ENCODE data around the gene OR6J1. TPM values are rescaled to one million over a fixed set of nuclear protein-coding genes. Genes with fewer than 3 reads are reported as not detected.

The OR6J1 gene
- polyA plus RNA-seq, 3 donors: 0.16 to 0.33 (median 0.22) TPM

DNA sequence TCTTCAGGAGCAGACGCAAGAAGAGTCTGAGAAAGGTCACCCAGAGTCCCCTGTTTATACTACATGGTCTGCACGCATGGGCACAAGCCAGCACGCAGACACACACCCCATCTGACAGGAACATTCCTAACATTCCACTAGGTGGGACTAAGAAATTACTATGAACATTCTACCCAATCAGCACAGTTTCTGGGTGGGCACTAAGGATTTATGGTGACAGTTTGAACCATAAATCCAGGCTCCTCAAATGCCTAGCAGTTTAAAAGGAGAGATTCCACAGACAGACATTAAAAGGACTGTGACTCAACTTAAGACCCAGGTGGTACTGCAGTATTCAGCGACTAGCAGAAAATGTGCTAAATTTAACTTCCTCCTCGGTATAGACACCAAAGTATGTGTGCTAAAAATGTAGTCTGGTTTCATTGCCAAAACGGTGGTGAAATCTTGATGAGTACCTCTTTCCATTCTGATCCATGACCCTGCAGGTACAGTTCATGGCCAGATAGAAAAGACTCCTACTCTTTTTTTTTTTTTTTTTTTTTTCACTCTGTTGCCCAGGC lies 29.8 kb downstream of the OR6J1 start:
- DNase-seq (ENCODE audit: extremely low read depth in 1 of 11, low read depth in 9 of 11, low spot score in 4 of 11): peak in 10 of 11 donors; percentile 55 to 94 (median 81)

- DNase-seq (ENCODE audit: extremely low read depth in 1 of 11, low read depth in 9 of 11, low spot score in 4 of 11): no peak
Measured at GRCh38 chr14:22613736-22614239, 30.4 kb downstream of the OR6J1 start.

GRCh38 chr14:22613106-22613695 lies 31.0 kb downstream of the OR6J1 start:
- DNase-seq (ENCODE audit: extremely low read depth in 1 of 11, low read depth in 9 of 11, low spot score in 4 of 11): no peak

GRCh38 chr14:22610931-22611330 lies 33.2 kb downstream of the OR6J1 start:
- DNase-seq (ENCODE audit: extremely low read depth in 1 of 11, low read depth in 9 of 11, low spot score in 4 of 11): no peak

DNA sequence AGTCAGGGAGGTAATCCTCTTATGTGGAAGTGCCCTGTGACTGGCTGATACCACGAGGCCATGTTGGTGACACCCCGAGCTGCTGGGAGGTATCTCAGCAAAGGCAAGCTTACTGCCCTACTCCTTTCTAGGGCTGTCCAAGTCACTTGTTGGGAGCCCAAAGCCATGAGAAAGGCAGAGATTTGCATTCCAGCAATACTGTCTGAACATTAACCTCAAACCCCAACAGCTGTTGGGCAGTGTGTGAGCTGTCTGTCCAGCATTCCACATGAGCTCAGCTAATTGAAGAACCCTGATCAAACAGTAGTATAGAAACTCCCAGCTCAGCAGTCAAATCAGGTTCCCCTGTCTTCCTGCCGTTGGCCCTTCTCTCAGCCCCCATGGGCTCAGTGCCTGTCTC lies 36.9 kb downstream of the OR6J1 start:
- DNase-seq (ENCODE audit: extremely low read depth in 1 of 11, low read depth in 9 of 11, low spot score in 4 of 11): no peak

DNA sequence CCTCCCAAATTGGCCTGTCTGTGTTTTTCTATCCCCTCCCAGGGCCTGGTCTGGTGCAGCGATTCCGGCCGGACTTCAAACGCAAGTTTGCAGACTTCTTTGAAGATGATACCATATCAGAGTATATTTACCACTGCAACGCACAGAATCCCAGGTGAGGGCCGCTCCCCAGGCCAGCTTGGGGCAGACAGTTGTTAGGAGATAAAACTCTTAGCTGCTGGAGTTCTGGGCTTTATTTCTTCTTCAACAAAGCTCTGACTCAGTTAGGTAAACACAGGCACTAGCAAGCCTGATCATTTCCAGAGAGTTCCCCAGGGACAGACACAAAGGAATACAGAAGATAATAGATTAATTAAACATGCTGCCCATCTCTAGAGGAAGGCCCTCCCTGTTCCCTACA lies 37.8 kb downstream of the OR6J1 start:
- no peak for DNase-seq (ENCODE audit: extremely low read depth in 1 of 11, low read depth in 9 of 11, low spot score in 4 of 11)

DNA sequence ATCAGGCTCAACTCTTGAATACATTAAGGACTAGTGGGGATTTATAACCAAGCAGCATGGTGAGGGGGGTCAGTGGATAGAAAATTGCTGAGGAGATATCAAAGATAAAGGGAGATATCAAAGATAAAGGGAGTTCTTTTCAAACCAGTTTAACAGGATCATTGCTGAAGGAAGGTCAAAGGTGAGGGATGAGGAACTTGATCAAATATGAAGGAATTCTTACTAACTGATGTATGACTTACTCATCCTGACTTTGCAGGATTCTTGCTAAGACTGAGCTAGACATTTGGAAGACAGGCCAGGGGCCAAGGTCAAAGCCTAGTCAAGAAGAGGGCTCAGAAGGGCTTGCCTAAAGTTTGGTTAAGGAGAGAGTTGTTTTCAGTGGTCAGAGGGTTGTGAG lies 41.3 kb downstream of the OR6J1 start:
- no peak for DNase-seq (ENCODE audit: extremely low read depth in 1 of 11, low read depth in 9 of 11, low spot score in 4 of 11)

DNA sequence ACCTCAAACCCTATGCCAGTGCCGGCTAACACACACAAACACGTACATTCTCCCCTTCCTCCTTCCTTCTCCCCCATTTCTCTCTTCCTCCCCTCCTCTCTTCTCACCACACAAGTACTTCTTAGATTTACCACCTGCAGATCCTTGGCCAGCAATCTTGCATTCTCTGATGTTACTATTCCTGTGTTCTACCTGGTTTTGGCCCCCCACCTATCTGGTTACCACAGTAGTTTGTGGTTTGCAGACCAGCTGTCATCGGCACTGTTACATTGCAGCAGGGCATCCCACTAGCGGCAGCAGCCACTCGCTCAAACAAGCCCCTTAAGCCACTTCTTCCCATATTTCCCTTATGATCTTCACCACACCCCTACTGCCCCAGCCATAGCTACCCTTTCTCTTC lies 42.2 kb downstream of the OR6J1 start:
- no peak for DNase-seq (ENCODE audit: extremely low read depth in 1 of 11, low read depth in 9 of 11, low spot score in 4 of 11)

DNA sequence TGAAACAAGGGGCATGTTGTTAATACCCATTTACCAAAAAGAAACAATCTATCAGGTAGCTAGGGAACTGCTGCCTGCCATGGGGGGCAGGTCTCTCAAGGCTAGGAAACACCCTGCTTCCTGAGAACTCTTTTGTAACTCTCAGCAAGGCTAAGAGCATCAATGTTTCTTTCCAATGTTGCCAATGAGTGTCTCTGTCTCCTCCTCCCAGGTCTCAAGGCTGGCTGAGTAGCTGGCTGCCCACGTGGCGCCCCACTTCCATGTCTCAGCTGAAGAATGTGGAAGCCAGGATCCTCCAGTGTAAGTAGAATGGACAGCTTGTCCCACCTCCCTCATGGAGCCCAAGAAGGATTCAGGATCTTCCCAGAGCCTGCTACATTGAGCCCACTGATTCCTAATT lies 42.7 kb downstream of the OR6J1 start:
- no peak for DNase-seq (ENCODE audit: extremely low read depth in 1 of 11, low read depth in 9 of 11, low spot score in 4 of 11)

- no peak for DNase-seq (ENCODE audit: extremely low read depth in 1 of 11, low read depth in 9 of 11, low spot score in 4 of 11)
Measured at GRCh38 chr14:22600027-22600426, 44.1 kb downstream of the OR6J1 start.

DNA sequence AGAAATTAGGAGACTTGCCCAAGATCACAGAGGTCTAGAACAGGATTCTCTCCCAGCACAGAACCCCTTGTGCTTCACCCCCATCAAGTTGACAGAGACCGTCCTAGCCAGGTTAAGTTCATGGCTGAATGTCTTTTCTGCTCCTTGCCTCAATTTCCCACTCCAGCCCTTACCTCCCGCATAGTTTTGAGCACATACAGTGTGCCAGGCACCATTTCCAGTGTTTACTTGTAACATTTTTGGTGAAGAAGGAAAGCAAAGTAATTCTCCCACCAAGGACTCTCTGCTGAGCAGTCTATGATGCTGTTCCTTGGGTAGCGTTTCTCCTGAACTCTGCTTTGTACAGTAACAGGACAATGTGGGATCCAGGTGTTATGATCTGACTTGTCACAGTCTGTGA lies 44.8 kb downstream of the OR6J1 start:
- DNase-seq (ENCODE audit: extremely low read depth in 1 of 11, low read depth in 9 of 11, low spot score in 4 of 11): no peak

DNA sequence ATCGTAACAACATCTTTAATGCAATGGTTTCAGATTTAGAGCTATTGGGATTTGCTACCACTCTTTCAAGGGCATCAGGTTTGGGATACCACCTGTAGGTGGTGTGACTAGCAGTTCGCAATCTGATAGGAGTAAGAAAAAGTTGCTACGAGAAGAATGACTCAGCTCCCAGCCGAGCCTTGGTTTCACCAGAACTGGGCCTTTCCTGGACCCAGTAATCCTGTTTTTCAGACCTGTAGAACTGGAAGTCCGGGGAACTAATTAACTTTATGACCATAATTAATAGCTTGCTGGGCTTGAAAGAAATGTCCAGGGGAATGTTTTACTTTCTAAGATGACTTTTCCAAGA lies 45.3 kb downstream of the OR6J1 start:
- peak in 9 of 11 donors; percentile 19 to 63 (median 40) for DNase-seq (ENCODE audit: extremely low read depth in 1 of 11, low read depth in 9 of 11, low spot score in 4 of 11)

DNA sequence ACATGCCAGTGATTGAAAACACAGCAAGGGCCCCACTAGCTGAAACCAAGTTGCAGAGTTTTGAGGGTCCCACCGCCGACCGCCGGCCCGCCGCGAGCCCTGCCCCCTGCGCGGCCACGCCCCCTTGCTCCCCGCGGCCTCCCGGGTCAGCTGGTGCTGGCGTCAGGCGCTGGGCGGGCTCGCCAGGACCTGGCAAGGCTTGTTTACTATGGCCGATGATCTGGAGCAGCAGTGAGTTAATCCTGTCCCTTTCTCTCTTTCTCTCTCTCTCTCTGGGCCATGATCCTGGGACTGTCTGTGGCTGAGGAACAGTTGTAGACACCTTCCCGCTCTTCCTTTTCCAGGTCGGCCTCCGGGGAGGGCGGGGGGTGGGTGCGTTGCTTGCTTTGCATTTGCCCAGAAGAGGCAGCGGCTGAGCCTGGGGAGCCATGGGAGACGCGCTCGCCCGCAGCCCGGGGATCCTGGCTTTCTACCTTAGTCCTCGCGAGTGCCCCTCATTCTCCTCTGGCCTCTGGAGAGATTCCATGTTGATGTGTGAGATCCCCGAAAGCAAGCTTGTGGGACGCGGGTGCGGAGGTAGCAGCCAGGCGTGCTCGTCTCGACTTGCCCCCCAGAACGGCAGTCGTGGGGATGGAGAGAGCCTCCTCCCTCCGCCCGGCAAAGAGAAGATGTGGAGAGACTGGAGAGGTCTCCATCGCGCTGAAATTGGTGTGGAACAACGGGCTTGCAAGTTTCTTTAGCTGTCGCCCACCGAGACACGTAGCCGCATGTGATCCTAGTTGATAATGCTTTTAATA lies 45.9 kb downstream of the OR6J1 start, which contains the start of gene ABHD4:
ABHD4 (plus strand) TSS at position 202 of the 797 bp plus-strand sequence; CDS start at position 209, 7 bp downstream.
- DNase-seq (ENCODE audit: extremely low read depth in 1 of 11, low read depth in 9 of 11, low spot score in 4 of 11): peak in 10 of 11 donors; percentile 62 to 78 (median 70)

- peak in 1 of 11 donors; percentile 9 for DNase-seq (ENCODE audit: extremely low read depth in 1 of 11, low read depth in 9 of 11, low spot score in 4 of 11)
Measured at GRCh38 chr14:22597771-22598098, 46.4 kb downstream of the OR6J1 start.

DNA sequence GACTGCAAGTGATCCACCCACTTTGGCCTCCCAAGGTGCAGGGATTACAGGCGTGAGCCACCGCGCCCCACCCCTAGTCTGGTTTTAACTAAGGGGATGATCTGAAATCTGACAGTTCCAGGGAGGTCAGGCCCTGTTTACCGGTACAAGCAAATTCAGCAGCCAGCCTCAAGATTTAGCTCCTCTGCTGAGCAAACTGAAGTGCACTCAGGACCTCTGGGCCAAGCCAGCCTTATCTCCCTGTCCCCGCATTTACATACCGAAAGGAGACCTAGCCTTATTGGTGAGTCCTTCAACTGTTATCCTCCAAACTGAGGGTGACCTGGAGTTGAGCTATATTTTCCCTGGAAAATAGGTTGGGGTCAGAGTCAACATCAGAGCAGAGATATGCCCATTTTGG lies 46.9 kb downstream of the OR6J1 start:
- DNase-seq (ENCODE audit: extremely low read depth in 1 of 11, low read depth in 9 of 11, low spot score in 4 of 11): no peak

GRCh38 chr14:22596354-22596879 lies 47.7 kb downstream of the OR6J1 start:
- no peak for DNase-seq (ENCODE audit: extremely low read depth in 1 of 11, low read depth in 9 of 11, low spot score in 4 of 11)

GRCh38 chr14:22594156-22594716 lies 49.9 kb downstream of the OR6J1 start:
- no peak for DNase-seq (ENCODE audit: extremely low read depth in 1 of 11, low read depth in 9 of 11, low spot score in 4 of 11)

GRCh38 chr14:22593601-22594000 lies 50.6 kb downstream of the OR6J1 start:
- DNase-seq (ENCODE audit: extremely low read depth in 1 of 11, low read depth in 9 of 11, low spot score in 4 of 11): no peak

DNA sequence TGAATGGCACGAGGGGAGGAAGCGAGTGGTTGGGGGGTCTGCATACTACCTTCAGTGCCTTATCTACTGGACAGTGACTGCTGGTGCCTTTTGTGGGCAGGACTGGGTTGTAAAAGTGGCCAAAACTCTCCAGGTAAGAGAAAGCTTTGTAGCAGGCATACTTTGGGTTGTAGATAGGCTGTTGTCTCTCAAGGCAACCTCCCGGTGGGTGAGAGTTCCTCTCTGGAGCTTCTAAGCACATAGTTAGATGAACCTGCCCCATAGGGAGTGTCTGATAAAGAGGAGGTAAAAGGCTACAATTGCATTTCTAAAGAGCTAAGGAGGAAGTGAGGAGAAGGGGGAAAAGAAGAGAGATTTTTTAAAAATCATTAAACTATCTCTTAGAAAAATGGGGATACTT lies 51.0 kb downstream of the OR6J1 start:
- DNase-seq (ENCODE audit: extremely low read depth in 1 of 11, low read depth in 9 of 11, low spot score in 4 of 11): no peak
